SK-N-DZ (cell line): Measurements from ENCODE around the gene TACC3.

Experiments
- DNase-seq: peaks from one replicate; pipeline ENCODE4 v3.0.0-alpha.2; 2015; ENCODE audit warnings: low spot score

The TACC3 gene

DNA sequence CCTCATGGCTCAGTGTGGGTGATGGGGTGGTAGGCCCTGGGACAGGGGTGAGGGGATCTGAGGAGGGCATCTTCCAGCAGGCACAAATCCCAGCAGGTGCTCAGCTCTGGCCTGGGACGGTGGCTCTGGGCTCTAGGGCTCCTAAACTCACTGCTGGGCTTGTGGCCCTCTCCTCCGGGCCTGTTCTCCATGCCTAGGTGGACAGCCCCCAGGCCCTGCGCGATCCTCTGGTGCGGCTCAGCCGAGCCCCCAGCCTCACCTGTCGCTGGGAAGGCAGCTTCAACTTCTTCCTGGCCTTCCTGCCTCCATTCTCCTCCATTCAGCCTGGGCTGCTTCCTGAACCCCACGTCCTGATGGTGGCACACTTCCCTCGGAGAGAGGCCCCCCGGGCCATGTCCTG is 52.4 kb downstream of the TACC3 start:
- DNase-seq = no peak

DNA sequence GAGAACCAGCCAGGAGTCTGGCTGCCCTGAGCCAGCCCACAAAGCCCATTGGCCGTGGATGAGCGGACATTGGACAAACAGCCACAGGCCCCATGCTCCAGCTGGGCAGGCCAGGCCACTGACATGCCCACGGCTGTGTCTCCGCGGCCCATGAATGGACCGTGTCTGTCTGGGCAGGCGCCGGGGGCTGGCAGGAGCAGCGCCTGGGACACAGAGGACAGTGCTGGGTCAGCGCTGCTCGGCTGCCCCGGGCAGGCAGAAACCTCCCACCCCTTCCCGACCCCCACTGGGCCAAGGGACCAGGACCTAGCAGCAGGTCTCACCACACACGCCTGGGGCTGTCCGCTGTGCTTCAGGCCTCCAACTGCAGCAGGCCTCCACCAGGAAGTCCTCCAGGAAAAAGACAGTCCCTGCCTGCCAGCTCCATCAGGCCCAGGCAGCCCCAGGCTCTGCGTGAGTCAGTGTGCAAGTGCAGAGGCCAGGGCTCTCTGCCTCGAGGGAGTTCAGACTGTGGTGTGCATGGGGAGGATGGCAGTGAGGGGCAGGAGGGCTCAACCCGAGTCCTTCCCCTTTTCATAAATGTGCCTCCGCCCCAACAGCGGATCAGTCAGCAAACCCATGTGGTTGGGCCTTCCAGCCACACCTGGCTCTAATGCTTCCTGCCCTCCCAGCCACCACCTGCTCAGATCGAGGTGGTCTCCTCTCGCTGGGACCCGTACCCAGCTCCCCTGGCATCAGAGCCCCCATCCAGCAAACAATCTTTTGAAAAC is 54.6 kb downstream of the TACC3 start:
- DNase-seq = no peak

DNA sequence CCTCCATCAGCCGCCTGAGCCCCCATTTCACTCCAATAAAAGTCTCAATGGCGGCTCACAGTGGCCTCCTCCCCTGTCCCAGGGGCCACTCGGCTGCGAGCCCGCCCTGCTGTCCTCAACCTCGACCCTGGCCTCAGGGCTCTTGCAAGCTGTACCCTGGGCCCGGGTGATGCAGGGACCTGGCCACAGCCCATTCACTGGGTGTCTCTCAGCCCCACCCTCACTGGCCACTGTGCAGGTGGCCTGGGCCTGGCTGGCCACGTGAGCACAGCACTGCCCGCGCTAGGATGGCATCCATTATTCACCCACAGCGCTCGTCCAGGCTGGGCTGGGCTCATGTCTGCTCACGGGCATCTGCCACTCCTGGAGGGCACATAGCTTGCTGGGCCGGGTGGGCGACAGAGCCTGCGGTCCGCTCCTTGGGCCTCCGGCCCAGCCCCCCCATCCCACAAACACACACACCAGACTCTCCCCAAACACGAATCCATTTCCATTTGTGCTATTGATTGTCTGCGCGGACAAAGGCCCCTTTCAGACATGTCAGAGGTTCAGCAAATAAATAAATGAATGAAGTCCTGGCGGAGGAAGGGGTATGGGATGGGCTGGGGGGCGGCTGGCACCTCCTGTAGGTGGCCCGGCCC is 55.3 kb downstream of the TACC3 start:
- no peak for DNase-seq

DNA sequence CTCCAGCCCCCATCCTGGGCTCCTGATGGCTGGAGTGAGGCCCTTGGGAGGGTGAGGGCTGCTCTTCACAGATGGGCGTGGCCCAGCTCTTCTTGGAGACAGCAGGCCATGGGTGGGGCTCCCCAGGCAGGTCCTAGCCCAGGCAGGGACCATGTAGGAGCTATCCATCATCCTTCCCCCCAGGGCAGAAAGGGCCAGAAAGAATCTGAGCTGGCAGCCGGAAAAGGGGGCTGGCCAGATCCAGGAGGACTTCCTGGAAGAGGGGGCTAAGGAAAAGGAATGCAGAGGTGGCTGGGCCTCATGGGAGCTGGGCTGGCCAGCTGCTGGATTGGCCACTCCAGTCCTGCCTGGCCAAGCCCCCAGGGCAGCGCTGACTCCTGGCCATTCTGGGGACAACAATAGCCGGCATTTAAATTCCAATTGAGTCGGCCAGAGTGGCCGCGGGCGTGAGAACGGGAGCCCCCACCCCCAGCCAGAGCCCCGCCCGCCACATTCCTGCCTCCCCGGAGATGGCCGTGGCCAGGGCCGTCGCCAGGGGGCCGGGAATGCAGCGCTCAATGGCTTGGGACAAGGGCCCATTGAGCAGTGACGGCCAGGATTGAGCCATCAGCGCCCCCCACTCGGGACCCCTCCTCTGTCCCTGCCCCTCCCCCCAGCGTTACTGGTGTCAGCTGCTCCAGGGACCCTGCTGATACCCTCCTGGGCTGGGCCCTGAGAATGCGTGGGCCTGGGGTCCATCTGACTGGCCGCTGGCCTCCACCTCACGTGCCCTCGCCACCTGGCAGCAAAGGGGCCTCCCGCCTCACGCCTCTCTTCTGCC is 56.7 kb downstream of the TACC3 start:
- DNase-seq = no peak

DNA sequence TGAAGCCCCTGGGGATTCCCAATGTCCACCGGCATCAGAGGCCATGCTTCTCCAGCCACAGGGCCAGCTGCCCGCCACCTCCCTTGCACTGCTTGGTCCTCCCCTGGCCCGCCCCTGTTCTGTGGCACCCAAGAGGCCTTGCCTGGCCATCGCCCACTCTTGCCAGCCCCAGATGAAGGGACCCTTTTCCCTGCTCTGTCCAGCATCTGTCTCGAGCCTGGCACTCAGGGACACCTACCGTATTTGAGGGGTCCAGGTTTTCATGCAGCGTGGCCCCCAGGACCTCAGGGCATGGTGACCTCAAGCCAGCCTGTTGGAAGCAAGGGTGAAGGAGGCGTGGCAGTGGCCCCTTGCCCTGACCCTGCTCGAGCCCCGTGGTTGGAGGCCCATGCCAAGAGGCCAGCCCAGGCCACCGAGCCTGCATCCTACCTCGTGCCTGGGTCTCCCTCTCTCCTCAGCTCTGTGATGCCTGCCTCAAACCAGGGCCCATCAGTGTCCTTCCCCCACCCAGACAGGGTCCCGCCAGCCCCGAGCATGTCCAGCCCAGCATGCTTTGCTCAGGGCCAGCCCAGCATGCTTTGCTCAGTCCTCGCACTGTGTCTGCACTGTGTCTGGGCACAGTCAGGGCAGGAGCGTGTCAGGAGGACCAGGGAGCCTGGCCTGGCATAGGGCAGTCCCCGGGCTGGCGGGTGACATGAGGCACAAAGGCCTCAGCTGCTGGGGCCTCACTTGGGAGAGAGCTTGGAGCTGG is 57.5 kb downstream of the TACC3 start:
- no peak for DNase-seq

DNA sequence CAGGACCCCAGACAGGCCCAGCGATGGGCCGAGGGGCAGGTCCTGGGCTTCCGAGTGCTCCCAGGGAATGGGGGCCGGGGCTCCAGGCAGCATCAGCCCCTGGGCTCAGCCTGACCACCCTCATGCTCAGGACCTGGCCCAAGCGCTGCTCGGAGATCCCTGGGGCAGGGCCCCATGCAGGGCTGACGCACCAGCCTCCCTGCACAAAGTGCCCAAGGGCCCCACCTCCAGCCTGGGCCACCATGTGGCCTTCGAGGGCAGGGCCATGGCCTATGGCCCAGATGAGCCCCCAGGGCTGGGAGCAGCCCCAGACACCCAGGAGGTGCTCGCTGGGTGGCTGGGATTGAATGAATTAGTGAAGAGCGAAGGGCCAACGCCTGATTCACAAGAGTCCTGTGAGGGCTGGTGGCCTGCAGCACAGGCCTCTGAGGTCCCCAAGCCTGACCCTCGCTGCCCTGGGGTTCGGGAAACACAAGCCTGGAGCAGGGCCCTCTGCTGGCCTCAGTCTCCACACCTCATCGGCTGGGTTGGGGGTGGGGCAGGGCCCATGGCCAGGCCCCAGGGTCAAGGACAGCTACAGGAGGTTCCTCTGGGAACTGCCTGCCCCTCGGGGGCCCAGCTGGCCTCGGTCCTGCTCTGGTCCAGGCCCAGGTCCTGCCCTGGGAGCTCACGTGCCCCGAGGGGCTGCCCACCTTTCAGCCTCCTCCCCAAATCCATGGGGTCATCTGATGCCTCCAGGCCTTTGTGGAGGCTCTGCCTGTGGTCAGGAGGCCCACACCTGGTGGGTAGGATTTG is 58.5 kb downstream of the TACC3 start:
- no peak for DNase-seq

DNA sequence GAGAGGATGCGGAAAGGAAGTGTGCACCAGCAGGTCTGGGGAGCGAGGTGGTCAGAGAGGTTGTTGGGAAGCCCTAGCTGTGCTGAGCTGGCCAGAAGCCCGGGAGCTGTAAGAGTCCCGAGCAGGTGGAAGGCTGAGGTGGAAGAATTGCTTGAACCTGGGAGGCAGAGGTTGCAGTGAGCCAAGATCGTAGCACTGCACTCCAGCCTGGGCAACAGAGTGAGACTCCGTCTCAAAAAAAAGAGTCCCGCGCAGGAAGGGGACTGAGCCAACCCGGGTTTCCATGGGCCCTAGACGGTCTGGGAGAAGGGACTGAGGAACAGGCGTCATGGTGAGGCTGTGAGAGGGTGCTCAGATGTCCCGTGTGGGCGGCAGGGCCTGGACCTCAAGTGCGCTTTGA is 59.1 kb downstream of the TACC3 start:
- no peak for DNase-seq

DNA sequence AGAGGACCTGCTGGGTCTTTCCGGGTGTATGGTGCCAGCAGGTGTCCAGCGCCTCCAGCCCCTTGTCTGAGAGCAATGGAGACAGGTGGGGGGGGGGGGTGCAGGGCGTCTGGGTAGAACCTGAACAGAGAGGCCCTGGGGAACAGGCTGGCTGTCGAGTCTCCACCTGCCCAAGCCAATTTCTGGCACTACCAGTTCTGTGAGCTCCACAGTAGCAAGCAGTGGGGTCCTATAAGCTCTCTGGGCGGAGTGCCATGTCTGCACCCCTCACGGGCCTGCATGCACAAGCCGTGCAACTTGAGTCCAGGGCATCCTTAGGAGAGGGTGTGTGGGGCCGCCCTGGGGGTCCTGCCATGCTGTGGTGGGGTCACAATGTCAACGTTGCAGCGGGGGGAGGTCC is 61.7 kb downstream of the TACC3 start:
- DNase-seq = no peak

DNA sequence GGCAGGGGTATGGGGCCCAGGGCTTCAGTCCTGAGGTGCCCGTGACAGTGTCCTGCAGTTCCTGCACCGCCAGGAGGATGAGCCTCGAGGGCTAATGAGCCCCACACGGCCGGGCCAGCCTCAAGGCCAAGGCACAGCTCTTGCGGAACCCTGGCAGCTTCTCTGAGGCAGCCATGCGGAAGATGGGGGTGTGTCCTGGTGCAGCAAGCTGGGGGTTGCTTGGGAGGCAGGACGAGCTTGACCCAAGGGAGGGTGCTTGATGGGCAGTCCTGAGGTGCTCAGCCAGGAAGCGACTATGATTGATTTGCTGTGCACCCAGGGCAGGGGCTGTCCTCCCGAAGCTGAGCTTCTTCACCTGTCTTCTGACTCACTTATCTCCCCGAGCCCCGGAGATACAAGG is 62.6 kb downstream of the TACC3 start:
- no peak for DNase-seq

DNA sequence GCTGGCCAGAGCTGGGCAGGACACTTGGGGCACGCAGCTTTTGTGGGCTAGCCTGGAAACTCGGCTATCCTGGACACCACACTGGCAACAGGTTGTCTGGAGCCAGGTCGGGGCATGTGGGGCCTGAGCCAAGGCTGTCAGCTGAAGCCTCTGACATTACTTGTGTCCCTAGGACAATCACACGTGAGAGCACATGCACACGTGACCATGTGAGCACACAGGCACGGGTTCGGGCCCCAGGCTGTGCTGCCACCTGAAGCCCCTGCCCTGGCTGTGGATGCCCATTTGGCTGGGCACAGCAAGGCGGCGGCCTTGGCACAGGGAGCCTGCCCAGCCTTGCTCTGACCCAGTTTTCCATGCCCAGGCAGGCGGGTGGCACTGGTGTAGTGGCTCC is 63.1 kb downstream of the TACC3 start:
- DNase-seq = no peak

DNA sequence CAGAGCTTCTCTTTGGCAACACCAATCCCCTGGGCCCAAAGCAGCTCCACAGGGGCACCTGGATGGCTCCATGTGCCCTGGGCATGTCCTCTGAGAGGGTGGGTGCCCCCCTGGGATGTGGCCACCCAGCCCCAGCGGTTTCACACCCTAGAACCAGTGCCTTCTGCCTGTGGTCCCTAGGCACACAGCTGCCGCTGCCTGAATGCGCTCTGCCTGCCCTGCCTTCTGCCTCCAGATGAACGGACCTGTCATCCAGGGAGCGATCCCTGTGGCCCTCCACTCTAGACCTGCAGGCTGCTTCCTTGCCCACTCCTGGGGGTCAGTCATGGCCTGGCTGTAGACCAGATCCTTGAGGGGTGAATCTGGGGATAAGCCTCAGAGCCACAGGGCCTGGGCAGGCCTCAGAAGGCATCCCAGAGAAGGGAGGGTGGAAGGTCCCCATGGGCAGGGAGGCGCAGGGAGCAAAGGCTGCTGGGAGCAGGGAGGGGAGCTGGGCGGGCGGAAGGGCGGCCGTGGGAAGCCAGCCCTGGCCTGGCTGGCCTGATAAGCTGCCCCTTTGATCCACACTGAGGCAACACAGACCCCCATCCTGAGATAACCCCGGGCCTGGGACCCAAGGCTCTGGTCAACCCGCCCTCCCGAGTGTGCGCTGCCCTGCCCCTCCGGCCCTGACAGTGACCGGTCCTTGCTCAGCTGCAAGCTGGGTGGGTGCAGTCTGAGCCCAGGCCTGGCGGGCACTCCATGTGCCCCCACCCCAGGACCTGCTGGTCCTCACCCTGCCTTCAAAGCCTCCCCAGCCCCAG is 63.7 kb downstream of the TACC3 start:
- DNase-seq = peak; percentile 48

DNA sequence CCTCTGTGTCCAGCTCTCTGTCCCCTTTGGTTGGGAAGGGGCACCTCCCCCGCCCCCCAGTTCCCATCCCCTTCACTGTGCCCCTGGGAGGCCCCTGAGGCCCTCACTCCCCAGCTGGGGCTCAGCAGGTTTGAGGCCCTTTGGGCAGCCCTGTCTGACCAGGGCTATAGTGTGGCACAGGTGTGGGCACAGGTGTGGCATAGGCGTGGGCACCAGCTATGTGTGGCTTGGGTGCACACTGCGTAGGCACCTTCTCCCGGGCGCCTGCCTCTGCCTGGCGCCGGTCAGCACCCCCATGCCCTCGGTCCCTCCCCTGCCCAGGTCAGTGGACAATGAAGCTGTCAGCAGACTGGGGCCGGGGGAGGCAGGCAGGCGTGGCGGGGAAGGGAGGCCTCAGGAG is 64.3 kb downstream of the TACC3 start:
- DNase-seq = no peak

DNA sequence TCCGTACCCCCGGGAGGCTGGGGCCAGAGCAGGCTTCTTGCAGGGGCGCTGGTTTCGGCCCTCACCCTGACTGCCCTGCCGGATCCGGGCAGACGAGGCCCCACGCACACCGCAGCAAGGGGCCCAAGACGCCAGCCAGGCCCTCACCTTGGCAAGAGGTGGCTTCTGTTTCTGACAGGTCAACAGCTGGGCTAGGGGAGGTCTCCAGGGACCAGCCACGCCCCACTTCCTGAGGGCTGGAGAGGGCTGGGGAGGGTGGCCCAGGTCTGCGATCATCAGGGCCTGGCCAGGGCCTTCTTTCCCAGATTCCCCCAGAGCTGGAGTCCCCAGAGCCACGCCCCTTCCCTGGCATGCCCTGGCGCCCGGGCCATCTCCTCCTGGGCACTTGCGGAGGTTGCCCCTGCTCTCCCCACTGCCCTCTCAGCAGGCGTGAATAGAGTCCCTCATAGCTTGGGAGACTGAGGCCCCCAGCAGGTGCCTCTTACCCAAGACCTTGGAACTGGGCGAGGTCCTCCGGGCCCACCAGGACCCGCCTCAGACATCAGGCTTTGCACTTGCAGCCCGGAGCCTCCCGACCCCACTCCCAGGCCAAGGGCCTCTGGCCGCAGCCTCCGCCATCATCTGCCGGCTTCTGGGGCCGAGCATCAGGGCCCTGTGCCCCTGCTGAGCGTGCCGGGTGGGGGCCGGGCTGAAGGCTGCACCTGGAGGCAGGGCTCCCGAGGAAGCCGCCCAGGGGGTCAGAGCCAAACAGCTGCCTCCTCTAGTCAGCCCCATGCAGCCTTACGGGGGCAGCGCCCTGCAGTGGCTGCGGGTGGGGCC is 65.4 kb downstream of the TACC3 start:
- no peak for DNase-seq

DNA sequence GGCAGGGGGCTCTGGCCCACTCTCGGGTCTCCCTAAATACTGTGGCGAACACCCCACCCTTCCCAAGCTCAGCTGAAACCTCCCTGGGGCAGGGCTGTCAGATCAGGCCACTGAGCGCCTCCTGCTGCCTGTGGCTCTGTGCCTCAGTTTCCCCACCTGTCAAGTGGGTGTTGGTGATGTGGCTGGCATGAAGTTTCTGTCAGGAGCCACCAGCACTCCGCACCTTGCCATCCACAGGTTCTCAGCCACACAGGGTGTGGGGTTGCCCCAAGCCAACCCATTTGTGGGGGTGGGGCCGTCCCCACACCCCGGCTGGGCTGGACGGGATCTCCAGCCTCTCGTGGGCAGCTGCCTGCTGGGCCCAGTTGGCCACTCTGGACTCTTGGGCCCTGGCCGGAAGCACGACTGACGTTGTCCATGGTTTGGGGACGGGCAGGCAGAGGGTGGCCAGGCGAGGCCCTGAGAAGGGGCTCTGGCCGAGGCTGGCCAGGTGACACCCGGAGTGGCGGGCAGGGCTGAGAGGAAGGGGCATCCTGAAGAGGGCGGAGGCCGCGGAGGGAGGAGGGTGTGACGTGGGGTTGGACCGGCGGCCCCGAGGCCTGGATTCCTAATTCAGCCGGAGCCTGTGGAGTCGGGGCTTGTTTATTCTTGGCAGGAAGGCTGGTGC is 66.2 kb downstream of the TACC3 start:
- no peak for DNase-seq

DNA sequence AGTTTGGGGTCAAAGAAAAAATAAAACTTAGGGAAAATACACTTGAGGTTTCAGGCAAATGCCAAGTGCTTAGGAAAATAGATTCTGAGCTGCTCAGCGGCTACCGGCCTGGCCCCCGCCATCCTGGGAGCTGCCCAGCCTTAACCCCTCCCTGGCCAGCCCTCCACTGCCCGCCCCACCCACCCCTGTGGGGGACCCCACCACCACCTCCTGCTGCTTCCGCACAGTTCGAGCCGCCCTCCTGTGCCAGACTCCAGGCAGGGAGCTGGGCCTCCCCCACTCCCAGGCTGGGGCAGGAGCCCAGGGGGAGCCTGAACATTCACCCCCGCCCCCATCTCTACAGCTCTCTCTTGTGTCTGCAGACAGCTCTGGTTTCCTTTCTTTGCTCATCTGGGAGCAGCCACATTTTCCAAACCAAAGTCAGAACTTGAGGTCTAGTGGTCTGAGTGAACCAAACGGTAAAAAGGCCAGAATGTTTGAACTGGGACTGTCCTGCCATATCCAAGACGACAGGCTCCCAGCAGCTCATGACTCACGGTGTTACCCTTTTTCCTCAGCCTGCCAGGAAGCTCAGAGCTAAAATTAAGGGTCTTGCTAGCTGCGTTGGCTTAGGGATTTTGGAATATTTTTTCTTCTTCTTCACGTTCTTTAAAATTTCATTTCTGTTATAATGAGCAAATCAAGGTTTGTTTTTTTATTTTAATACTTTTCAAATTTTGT is 67.1 kb downstream of the TACC3 start:
- DNase-seq = no peak

DNA sequence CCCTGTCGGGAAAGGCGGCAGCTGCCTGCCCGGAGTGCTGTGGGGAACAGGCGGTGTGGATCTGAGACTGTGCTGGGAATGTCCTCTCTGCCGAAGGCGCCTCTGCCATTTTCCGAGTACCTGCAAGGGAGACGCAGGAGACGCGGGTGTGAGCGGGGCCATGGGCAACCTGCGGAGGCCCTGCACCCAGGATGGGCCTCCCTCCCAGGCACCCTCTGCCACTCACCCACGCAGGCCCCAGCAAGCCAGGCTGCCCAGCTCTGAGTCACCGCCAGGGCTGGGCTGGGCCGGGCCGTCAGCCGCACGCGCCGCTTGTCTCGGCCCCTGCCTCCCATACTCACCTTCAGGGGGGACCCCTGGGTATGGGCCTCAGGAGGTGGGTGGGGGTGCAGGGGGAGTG is 68.2 kb downstream of the TACC3 start:
- DNase-seq = no peak

DNA sequence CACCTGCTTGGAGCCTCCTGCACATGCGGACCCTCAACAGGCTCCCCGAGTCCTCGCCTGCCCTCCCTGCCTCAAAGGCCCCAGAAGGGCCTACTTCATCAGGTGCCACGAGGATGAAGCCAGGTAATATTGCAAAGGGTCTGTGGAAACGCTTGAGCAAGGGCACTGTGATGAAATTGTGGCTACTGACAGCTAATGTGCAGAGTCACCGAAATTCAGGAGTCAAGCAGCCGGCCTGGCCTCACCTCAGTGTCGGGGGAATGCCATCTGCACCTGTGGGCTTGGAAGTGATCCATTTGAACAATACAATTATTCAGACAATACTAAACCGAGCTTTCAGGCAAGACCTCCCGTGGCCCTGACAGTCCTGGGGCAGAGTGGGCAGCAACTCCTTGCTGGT is 68.7 kb downstream of the TACC3 start:
- DNase-seq = no peak

DNA sequence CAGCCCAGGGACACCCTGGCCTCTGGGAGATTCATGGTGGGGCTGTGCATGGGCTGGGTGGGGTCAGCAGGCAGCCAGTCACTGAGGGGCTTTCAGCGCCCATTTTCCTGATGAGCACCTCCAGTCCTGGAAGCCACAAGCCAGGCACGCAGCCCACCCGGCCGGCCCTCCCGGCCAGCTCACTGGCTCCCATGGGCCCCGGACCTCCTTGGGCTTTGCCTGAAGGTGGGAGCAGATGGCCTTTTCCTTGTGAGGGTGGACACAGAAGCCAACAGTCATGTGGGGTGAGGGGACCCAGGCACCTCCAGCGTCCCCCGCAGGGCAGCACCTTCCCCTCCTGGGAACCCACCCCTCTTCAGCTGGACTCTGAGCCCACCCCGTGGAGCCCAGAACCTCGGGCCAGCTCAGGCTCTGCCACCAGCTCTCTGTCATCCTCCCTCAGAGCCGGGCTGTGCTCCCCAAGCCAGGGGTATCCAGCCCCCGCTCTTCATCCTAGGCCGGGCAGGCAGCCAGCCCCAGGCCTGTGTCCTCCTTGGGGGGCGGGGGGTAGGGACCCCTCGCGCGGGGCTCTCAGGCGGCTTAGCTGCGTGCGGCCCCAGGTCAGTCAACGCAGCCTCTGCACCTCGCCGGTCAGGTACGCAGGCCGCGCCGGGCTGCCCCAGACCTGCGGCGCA is 71.0 kb downstream of the TACC3 start:
- DNase-seq = no peak
